Kidney (tissue), 14 donors: ENCODE results near the gene PDSS1. TPM values are rescaled to one million over a fixed set of nuclear protein-coding genes. Genes with fewer than 3 reads are reported as not detected.

ENCODE experiments used
- DNase-seq, 5 donors: peaks; one replicate each; pipeline ENCODE4 v3.0.0-alpha.2; 2013 to 2020
- FAIRE-seq: peaks from 2 replicates; lab custom pipeline; 2012; peaks lifted over from hg19 to GRCh38; lab: Jason Lieb, UNC
- H3K27ac ChIP-seq, 2 donors: one replicate each; pipeline ENCODE4 v1.7.0; 2013; ENCODE audit warnings: low read depth in 2 of 2, low read length in 2 of 2, inconsistent platforms in 1 of 2
- H3K27me3 ChIP-seq: one replicate; pipeline ENCODE4 v1.7.1; 2013; ENCODE audit warnings: low read length, inconsistent platforms; ENCODE audit not compliant: control insufficient read depth, insufficient read depth
- H3K36me3 ChIP-seq, 3 donors: one replicate each; pipeline versions ENCODE4 v1.7.0 to v1.7.1; 2013; ENCODE audit warnings: low read length in 3 of 3, control low read depth in 1 of 3, inconsistent platforms in 1 of 3; ENCODE audit not compliant: insufficient read depth in 3 of 3, control insufficient read depth in 2 of 3
- H3K4me1 ChIP-seq, 3 donors: one replicate each; pipeline versions ENCODE4 v1.7.0 to v1.7.1; 2013; ENCODE audit warnings: low read length in 3 of 3, inconsistent platforms in 1 of 3, low read depth in 1 of 3; ENCODE audit not compliant: control insufficient read depth in 2 of 3, insufficient read depth in 2 of 3
- H3K4me3 ChIP-seq, 3 donors: one replicate each; pipeline versions ENCODE4 v1.7.0 to v1.8.1; 2013; ENCODE audit warnings: low read length in 3 of 3, control low read depth in 1 of 3, inconsistent platforms in 1 of 3
- H3K9ac ChIP-seq, 3 donors: one replicate each; pipeline versions ENCODE4 v1.7.0 to v1.7.1; 2013; ENCODE audit warnings: low read length in 3 of 3, control low read depth in 1 of 3, inconsistent platforms in 1 of 3
- H3K9me3 ChIP-seq, 3 donors: one replicate each; pipeline versions ENCODE4 v1.7.0 to v1.7.1; 2013; ENCODE audit warnings: low read length in 3 of 3, control low read depth in 1 of 3, inconsistent platforms in 1 of 3; ENCODE audit not compliant: control insufficient read depth in 2 of 3, insufficient read depth in 1 of 3
- intact Hi-C: fragments of 100-400 bp; cut with DNase I; formaldehyde crosslinking; loops from one replicate; pipeline ENCODE4 v1.11.1; 2022
- polyA plus RNA-seq: library from polyadenylated mRNA; stranded (reverse); fragments of 350-450 nt; fragmentation: Illumina TruSeq; extraction: RNeasy Lipid Tissue Mini Kit (QIAGEN cat#74804); gene quantifications from one replicate; pipeline ENCODE4 v1.2.3, GENCODE V29; 2014; ENCODE audit warnings: low read depth, low replicate concordance; ENCODE audit not compliant: insufficient read depth
- total RNA-seq: library from RNA; stranded (reverse); fragmentation: NEBNext Ultra II Directional; extraction: Animal tissue kit (Norgen Biotek cat#: 25700); gene quantifications from one replicate; pipeline ENCODE4 v1.2.1, GENCODE V29; 2021
- TF ChIP-seq, protein P1 (sequence below): IDR thresholded peaks from 3 replicates; pipeline ENCODE4 v1.5.1; 2012; ENCODE audit warnings: mild to moderate bottlenecking, moderate library complexity, borderline replicate concordance; ENCODE audit not compliant: insufficient read depth; ENCODE audit errors: extremely low read depth
- donor health status: control.
- donor health status: control.
- donor health status: control.
- donor health status: control.
- donor health status: control.
- donor health status: DM: yes; HTN: yes; CAD: no.
- donor health status: Normal renal cell carcinoma (clear cell type).

PDSS1 gene
- total and polyA plus RNA-seq, 2 donors from 2014 or later, result 5.2 to 11.8 TPM

DNA sequence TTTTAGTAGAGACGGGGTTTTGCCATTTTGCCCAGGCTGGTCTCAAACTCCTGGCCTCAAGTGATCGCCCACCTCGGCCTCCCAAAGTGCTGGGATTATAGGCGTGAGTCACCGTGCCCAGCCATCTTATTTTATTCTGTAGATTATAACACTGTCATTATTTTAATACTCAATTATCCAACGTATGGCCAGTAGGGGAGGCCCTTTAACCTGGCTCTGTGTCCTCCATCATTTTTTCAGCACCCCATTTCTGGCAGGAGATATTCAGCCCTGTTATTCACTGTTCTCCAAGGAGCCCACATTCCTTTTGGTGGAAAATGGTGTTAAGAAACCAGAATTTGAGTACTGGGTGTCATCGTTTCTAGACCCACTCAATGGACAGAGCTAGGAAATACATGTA, 31.5 kb downstream of the PDSS1 start:
- Histone ChIP-seq H3K9ac (no peak overlapping the region), H3K36me3 (peaks cover 0 to 11% (median 0%) of the 10 kb centered on the region in 3 donors), H3K4me3 (no peak overlapping the region), H3K27me3 (no peaks in the 10 kb centered on the region), H3K27ac (no peak overlapping the region), H3K4me1 (peaks cover 0 to 4% (median 0%) of the 10 kb centered on the region in 3 donors), H3K9me3 (no peaks in the 10 kb centered on the region)
- TF ChIP-seq, protein P1, sequence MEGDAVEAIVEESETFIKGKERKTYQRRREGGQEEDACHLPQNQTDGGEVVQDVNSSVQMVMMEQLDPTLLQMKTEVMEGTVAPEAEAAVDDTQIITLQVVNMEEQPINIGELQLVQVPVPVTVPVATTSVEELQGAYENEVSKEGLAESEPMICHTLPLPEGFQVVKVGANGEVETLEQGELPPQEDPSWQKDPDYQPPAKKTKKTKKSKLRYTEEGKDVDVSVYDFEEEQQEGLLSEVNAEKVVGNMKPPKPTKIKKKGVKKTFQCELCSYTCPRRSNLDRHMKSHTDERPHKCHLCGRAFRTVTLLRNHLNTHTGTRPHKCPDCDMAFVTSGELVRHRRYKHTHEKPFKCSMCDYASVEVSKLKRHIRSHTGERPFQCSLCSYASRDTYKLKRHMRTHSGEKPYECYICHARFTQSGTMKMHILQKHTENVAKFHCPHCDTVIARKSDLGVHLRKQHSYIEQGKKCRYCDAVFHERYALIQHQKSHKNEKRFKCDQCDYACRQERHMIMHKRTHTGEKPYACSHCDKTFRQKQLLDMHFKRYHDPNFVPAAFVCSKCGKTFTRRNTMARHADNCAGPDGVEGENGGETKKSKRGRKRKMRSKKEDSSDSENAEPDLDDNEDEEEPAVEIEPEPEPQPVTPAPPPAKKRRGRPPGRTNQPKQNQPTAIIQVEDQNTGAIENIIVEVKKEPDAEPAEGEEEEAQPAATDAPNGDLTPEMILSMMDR, result no peak
- intact Hi-C loops, result no loop called here
- no peak for DNase-seq
- no peak for FAIRE-seq

DNA sequence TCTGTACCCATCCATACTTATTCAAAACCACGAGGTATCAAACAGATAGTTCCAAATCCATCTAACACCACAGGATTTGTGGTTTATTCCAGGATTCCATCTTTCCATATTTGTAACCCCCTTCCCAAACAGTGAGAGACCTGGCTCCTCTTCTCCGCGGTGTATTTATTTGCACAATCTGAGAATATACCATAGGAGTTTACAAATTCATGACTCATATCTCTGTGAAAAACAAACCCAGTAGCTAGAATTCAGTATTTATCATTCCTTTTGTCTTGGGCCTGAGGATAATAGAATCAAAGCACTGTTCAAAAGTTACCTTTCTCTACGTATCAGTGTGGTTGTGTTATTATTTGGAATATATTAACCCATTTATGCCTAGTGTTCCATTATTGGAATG, 31.9 kb downstream of the PDSS1 start:
- Histone ChIP-seq H3K27me3 (no peaks in the 10 kb centered on the region), H3K36me3 (peaks cover 0 to 10% (median 0%) of the 10 kb centered on the region in 3 donors), H3K9ac (no peak overlapping the region), H3K9me3 (no peaks in the 10 kb centered on the region), H3K4me1 (peaks cover 0 to 6% (median 0%) of the 10 kb centered on the region in 3 donors), H3K4me3 (no peak overlapping the region), H3K27ac (no peak overlapping the region)
- DNase-seq (no peak), FAIRE-seq (no peak)
- TF ChIP-seq, protein P1, result no peak
- intact Hi-C loops, result no loop called here

DNA sequence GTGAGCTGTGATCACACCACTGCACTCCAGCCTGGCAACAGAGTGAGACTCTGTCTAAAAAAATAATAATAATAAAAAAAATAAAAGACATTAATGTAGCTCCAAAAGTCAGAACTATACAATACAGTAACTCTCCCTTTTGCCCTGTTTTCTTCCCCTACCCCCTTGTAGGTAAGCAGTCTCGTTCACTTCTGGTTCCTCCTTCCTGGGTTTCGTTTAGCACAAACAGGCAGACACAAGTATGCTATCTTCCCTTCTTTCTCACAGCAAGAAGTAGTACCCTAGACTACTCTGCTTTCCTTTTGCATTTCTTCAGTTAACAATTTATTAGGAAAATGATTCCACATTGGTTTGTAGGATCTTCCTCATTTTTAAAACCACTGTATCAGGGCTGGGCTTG, 33.1 kb downstream of the PDSS1 start:
- FAIRE-seq (no peak), DNase-seq (no peak)
- H3K9me3 ChIP-seq, result no peaks in the 10 kb centered on the region
- TF ChIP-seq, protein P1, result no peak
- no peak overlapping the region for H3K27ac ChIP-seq
- no peak overlapping the region for H3K9ac ChIP-seq
- H3K36me3 ChIP-seq, result peaks cover 0 to 7% (median 6%) of the 10 kb centered on the region in 3 donors
- intact Hi-C loops, result loop anchor here (5.0 kb wide), 1 partner anchor 147 kb away; no protein-coding TSS in a partner anchor
- H3K27me3 ChIP-seq, result no peaks in the 10 kb centered on the region
- peaks cover 0 to 15% (median 0%) of the 10 kb centered on the region in 3 donors for H3K4me1 ChIP-seq
- H3K4me3 ChIP-seq, result no peak overlapping the region
